Measurements from ENCODE around the gene ITGB2.
"Not testable (repeated sequence)": the region's sequence is repeated elsewhere in the genome, so short reads cannot be mapped to it uniquely, and the experiment has no call there.

The ITGB2 gene

GRCh38 chr21:44916965-44917364, 3.7 kb downstream of the ITGB2 start:
- no peak for DNase-seq (ENCODE audit: low read depth)
- no peak overlapping the region for H3K4me3 ChIP-seq (ENCODE audit: low read depth, low read length)
- TF ChIP-seq, protein P1, sequence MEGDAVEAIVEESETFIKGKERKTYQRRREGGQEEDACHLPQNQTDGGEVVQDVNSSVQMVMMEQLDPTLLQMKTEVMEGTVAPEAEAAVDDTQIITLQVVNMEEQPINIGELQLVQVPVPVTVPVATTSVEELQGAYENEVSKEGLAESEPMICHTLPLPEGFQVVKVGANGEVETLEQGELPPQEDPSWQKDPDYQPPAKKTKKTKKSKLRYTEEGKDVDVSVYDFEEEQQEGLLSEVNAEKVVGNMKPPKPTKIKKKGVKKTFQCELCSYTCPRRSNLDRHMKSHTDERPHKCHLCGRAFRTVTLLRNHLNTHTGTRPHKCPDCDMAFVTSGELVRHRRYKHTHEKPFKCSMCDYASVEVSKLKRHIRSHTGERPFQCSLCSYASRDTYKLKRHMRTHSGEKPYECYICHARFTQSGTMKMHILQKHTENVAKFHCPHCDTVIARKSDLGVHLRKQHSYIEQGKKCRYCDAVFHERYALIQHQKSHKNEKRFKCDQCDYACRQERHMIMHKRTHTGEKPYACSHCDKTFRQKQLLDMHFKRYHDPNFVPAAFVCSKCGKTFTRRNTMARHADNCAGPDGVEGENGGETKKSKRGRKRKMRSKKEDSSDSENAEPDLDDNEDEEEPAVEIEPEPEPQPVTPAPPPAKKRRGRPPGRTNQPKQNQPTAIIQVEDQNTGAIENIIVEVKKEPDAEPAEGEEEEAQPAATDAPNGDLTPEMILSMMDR (conservative IDR thresholded peaks at IDR 0.05; ENCODE audit: low read depth, low read length) = no peak

- no peak overlapping the region for H3K4me3 ChIP-seq (ENCODE audit: low read depth, low read length)
- TF ChIP-seq, protein P1 (conservative IDR thresholded peaks at IDR 0.05; ENCODE audit: low read depth, low read length) = no peak
- no peak for DNase-seq (ENCODE audit: low read depth)
Observed at GRCh38 chr21:44914176-44914874, 6.4 kb downstream of the ITGB2 start.

DNA sequence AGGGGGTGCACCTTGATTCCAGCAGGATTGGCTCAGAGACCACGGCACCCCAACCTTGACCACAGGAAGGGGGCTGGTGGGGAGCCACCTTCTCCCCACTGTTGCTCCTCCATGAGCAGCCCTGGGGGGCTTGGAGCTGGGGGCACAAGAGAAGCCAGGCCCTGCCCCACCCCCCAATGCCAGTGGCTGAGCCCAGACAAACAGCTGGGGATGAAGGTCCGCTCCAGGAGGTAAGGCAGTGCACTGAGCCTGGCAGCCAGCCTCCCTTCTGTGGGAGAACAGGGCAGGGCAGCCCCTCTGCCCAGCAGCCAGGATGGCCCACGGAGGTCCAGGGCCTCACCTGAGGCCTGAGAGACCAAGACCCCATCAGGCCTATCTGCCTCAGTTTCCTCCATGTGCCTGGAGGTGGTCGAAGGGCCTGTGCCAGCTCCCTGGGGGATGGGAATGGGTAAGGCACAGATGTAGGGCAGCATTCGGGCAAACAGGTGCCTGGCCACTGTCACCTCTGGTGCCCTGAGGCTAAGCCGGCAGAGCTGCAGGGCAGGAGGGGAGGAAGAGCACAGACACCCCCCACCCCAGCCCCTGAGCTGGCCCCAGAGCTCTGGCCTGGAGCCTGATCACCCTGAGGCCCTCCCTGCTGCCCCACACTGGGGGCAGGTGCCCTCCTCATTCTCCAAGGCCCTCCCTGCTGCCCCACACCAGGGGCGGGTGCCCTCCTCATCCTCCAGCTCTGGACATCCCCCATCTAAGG, 7.1 kb downstream of the ITGB2 start:
- DNase-seq (ENCODE audit: low read depth) = no peak
- TF ChIP-seq, protein P1 (conservative IDR thresholded peaks at IDR 0.05; ENCODE audit: low read depth, low read length) = no peak
- no peak overlapping the region for H3K4me3 ChIP-seq (ENCODE audit: low read depth, low read length)

GRCh38 chr21:44912506-44913412, 7.9 kb downstream of the ITGB2 start:
- not testable (repeated sequence) for H3K4me3 ChIP-seq (ENCODE audit: low read depth, low read length); DNase-seq (ENCODE audit: low read depth)

GRCh38 chr21:44912158-44912473, 8.6 kb downstream of the ITGB2 start:
- DNase-seq (ENCODE audit: low read depth) = no peak
- no peak overlapping the region for H3K4me3 ChIP-seq (ENCODE audit: low read depth, low read length)
- TF ChIP-seq, protein P1 (conservative IDR thresholded peaks at IDR 0.05; ENCODE audit: low read depth, low read length) = no peak

DNA sequence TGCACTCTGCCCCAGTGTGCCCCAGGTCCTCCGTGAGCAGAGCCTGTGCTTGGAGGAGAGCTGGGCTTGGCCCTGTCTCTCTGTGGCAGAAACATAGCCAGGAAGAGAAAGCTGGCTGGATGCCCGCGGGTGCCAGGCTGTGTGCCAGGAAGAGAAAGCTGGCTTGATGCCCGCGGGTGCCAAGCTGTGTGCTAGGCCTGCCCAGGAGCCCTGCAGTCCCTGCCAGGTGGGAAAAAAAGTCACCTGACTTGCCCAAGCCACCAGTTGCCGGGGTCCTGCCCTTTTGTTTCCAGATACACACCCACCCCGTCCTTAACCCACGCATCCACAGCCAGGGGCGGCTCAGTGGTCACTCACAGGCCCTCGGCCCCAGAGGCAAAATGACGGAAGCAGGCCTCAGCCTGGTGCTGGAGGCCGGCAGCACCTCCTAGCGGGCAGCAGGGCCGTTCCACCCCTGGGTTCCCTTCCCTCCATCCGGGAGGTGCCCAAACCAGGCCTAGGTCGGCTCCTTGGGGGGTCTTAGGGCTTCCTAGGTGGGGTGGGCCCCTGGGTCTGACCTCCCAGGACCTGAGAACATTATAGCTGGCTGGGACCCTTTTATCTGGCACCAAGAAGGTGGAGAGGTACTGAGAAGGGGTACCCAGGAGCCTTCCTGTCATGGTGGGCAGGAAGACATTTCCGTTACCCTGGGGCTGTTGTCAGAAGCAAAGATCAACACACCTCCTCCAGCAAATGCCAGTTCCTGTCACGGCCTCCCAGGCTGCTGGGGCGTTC, 9.1 kb downstream of the ITGB2 start:
- TF ChIP-seq, protein P1 (conservative IDR thresholded peaks at IDR 0.05; ENCODE audit: low read depth, low read length) = peak; percentile 18
- DNase-seq (ENCODE audit: low read depth) = no peak
- H3K4me3 ChIP-seq (ENCODE audit: low read depth, low read length) = no peak overlapping the region

- H3K4me3 ChIP-seq (ENCODE audit: low read depth, low read length) = no peak overlapping the region
- TF ChIP-seq, protein P1 (conservative IDR thresholded peaks at IDR 0.05; ENCODE audit: low read depth, low read length) = no peak
- DNase-seq (ENCODE audit: low read depth) = no peak
Observed at GRCh38 chr21:44911068-44911383, 9.7 kb downstream of the ITGB2 start.
